Gastroesophageal sphincter (tissue), 4 donors: ENCODE measurements around the gene GSAP. TPM values are rescaled to one million over a fixed set of nuclear protein-coding genes. Genes with fewer than 3 reads are reported as not detected.
A peak's percentile ranks its signal among the peaks of the same experiment; 100 is the strongest.

Experiments
- ATAC-seq: fragments of 150-250 bp; one replicate; pipeline ENCODE4 v1.9.1; 2016; ENCODE audit warnings: mild to moderate bottlenecking, moderate library complexity
- H3K27ac ChIP-seq, 4 donors: fragments of 200-600 bp; sonication (generic) in 3 of 4; 1 replicate in 3 of 4; 2 replicates in 1 of 4; pipeline ENCODE4 v1.5.1; 2016 to 2019
- H3K27me3 ChIP-seq: fragments of 200-600 bp; sonication (generic); one replicate; pipeline ENCODE4 v1.5.1; 2019
- H3K36me3 ChIP-seq, 2 donors: fragments of 200-600 bp; sonication (generic); one replicate each; pipeline ENCODE4 v1.5.1; 2019; ENCODE audit warnings: control low read depth in 1 of 2
- H3K4me1 ChIP-seq, 3 donors: fragments of 200-600 bp; sonication (generic); 1 replicate in 2 of 3; 2 replicates in 1 of 3; pipeline ENCODE4 v1.5.1; 2016 to 2019; ENCODE audit warnings: control low read depth in 2 of 3
- H3K4me3 ChIP-seq, 2 donors: fragments of 200-600 bp; sonication (generic); one replicate each; pipeline ENCODE4 v1.5.1; 2019; ENCODE audit warnings: mild to moderate bottlenecking in 1 of 2, moderate library complexity in 1 of 2
- H3K9me3 ChIP-seq, 3 donors: fragments of 200-600 bp; sonication (generic); one replicate each; pipeline ENCODE4 v1.5.1; 2017 to 2019; ENCODE audit warnings: control low read depth in 2 of 3
- CTCF ChIP-seq, 4 experiments: fragments of 200-600 bp in 2 of 4; fragments of 450-650 bp in 2 of 4; sonication (generic) in 1 of 4; IDR thresholded peaks; one replicate each; pipeline ENCODE4 v1.5.1; 2017 to 2019; ENCODE audit warnings: antibody characterized with exemption in 4 of 4, mild to moderate bottlenecking in 2 of 4, moderate library complexity in 2 of 4
- EP300 ChIP-seq: sonication (generic); formaldehyde crosslinking; IDR thresholded peaks from one replicate; pipeline ENCODE4 v1.6.1; 2017; ENCODE audit warnings: antibody characterized with exemption, mild to moderate bottlenecking
- POLR2A ChIP-seq, 2 donors: fragments of 450-650 bp; IDR thresholded peaks; one replicate each; pipeline ENCODE4 v1.6.1; 2017; ENCODE audit warnings: antibody characterized with exemption in 2 of 2, mild to moderate bottlenecking in 2 of 2, moderate library complexity in 1 of 2
- POLR2AphosphoS5 ChIP-seq: sonication (generic); formaldehyde crosslinking; IDR thresholded peaks from one replicate; pipeline ENCODE4 v1.6.1; 2017; ENCODE audit warnings: antibody characterized with exemption
- WGBS, 2 donors: methylation state at CpG; one replicate each; pipeline ENCODE4 v1.1.5; 2018; ENCODE audit warnings: low coverage in 1 of 2; 5-methylcytosine and 5-hydroxymethylcytosine counted together
- total RNA-seq, 4 donors: library from RNA; depleted of rRNA; stranded (reverse); fragments of >200 nt; gene quantifications; one replicate each; pipeline ENCODE4 v1.1.0, GENCODE V29; 2016

GSAP gene
- total RNA-seq, 4 donors from 2014 or later = 12.8 to 23.7 (median 15.5) TPM

GRCh38 chr7:77359599-77359998, 56.5 kb downstream of the GSAP start:
- ATAC-seq = no peak
- WGBS, 2 donors = 50 to 85% methylated on average over 1 of the region's 1 CpG
- no peak for TF ChIP-seq POLR2A (IDR thresholded peaks at IDR 0.05)
- no peak for TF ChIP-seq POLR2AphosphoS5
- TF ChIP-seq CTCF (IDR thresholded peaks at IDR 0.05) = no peak
- TF ChIP-seq EP300 = no peak
- H3K9me3 ChIP-seq = no peaks in the 10 kb centered on the region
- no peak overlapping the region for H3K4me3 ChIP-seq
- no peak overlapping the region for H3K27ac ChIP-seq
- peaks cover 0 to 5% (median 0%) of the 10 kb centered on the region in 3 donors for H3K4me1 ChIP-seq
- H3K36me3 ChIP-seq = peaks cover 0 to 47% of the 10 kb centered on the region in 2 donors
- no peaks in the 10 kb centered on the region for H3K27me3 ChIP-seq

GRCh38 chr7:77354914-77355313, 61.2 kb downstream of the GSAP start:
- no peak overlapping the region for H3K4me3 ChIP-seq
- H3K4me1 ChIP-seq = peaks cover 4 to 44% (median 10%) of the 10 kb centered on the region in 3 donors
- TF ChIP-seq POLR2A (IDR thresholded peaks at IDR 0.05) (no peak), EP300 (no peak), CTCF (IDR thresholded peaks at IDR 0.05) (no peak), POLR2AphosphoS5 (no peak)
- no peak overlapping the region for H3K27ac ChIP-seq
- 89 to 94% methylated on average over 3 to 9 of the region's 9 CpGs for WGBS, 2 donors
- no peaks in the 10 kb centered on the region for H3K27me3 ChIP-seq
- no peak for ATAC-seq
- H3K9me3 ChIP-seq = no peaks in the 10 kb centered on the region
- peaks cover 0 to 23% of the 10 kb centered on the region in 2 donors for H3K36me3 ChIP-seq

- no peak for ATAC-seq
- 23 to 42% methylated on average over 2 of the region's 2 CpGs for WGBS, 2 donors
- peaks cover 4 to 44% (median 10%) of the 10 kb centered on the region in 3 donors for H3K4me1 ChIP-seq
Measured at GRCh38 chr7:77354484-77354883, 61.7 kb downstream of the GSAP start.

GRCh38 chr7:77353911-77354310, 62.2 kb downstream of the GSAP start:
- Histone ChIP-seq H3K36me3 (peaks cover 0 to 17% of the 10 kb centered on the region in 2 donors), H3K27me3 (no peaks in the 10 kb centered on the region), H3K4me1 (peaks cover 9 to 50% (median 15%) of the 10 kb centered on the region in 3 donors), H3K27ac (peak overlapping the region in 1 of 4 donors; percentile 66), H3K9me3 (no peaks in the 10 kb centered on the region), H3K4me3 (no peak overlapping the region)
- TF ChIP-seq CTCF (IDR thresholded peaks at IDR 0.05) (no peak), POLR2A (IDR thresholded peaks at IDR 0.05) (no peak), POLR2AphosphoS5 (no peak), EP300 (no peak)
- 38 to 66% methylated on average over 6 of the region's 6 CpGs for WGBS, 2 donors
- no peak for ATAC-seq

More at GRCh38 chr7:77354484-77354883, 61.7 kb downstream of the GSAP start:
- no peak for TF ChIP-seq POLR2AphosphoS5
- TF ChIP-seq POLR2A (IDR thresholded peaks at IDR 0.05) = no peak
- no peak for TF ChIP-seq CTCF (IDR thresholded peaks at IDR 0.05)
- TF ChIP-seq EP300 = no peak
- H3K4me3 ChIP-seq = no peak overlapping the region
- no peaks in the 10 kb centered on the region for H3K9me3 ChIP-seq
- H3K27ac ChIP-seq = no peak overlapping the region
- no peaks in the 10 kb centered on the region for H3K27me3 ChIP-seq
- H3K36me3 ChIP-seq = peaks cover 0 to 19% of the 10 kb centered on the region in 2 donors

- Histone ChIP-seq H3K27me3 (no peaks in the 10 kb centered on the region), H3K4me1 (peaks cover 13 to 56% (median 15%) of the 10 kb centered on the region in 3 donors), H3K9me3 (no peaks in the 10 kb centered on the region), H3K4me3 (no peak overlapping the region), H3K36me3 (peaks cover 0 to 17% of the 10 kb centered on the region in 2 donors), H3K27ac (peak overlapping the region in 1 of 4 donors; percentile 66)
- 19 to 36% methylated on average over 1 of the region's 1 CpG for WGBS, 2 donors
- ATAC-seq = no peak
- TF ChIP-seq EP300 (no peak), CTCF (IDR thresholded peaks at IDR 0.05) (no peak)
Measured at GRCh38 chr7:77353407-77353721, 62.8 kb downstream of the GSAP start.
